Thymus (tissue), 11 donors: ENCODE results near the gene FGD5. TPM values are rescaled to one million over a fixed set of nuclear protein-coding genes. Genes with fewer than 3 reads are reported as not detected.
A peak's percentile ranks its signal among the peaks of the same experiment; 100 is the strongest.

Source experiments
- DNase-seq, 9 donors: peaks; one replicate each; pipeline ENCODE4 v3.0.0-alpha.2; 2013; ENCODE audit warnings: low spot score in 9 of 9, low read depth in 6 of 9, missing footprints in 1 of 9
- H3K27ac ChIP-seq, 2 donors: one replicate each; pipeline ENCODE4 v1.5.1; 2013; ENCODE audit warnings: control low read depth in 1 of 2, low read depth in 1 of 2, low read length in 1 of 2, mild to moderate bottlenecking in 1 of 2, moderate library complexity in 1 of 2
- H3K27me3 ChIP-seq, 2 donors: one replicate each; pipeline ENCODE4 v1.5.1; 2013; ENCODE audit warnings: low read length in 1 of 2; ENCODE audit not compliant: control insufficient read depth in 2 of 2, insufficient read depth in 1 of 2
- H3K36me3 ChIP-seq, 2 donors: one replicate each; pipeline ENCODE4 v1.5.1; 2013; ENCODE audit warnings: low read length in 1 of 2, mild to moderate bottlenecking in 1 of 2, moderate library complexity in 1 of 2; ENCODE audit not compliant: control insufficient read depth in 2 of 2, insufficient read depth in 2 of 2
- H3K4me1 ChIP-seq, 2 donors: one replicate each; pipeline ENCODE4 v1.5.1; 2013; ENCODE audit warnings: low read length in 2 of 2; ENCODE audit not compliant: control insufficient read depth in 2 of 2, insufficient read depth in 2 of 2
- H3K4me3 ChIP-seq, 2 donors: one replicate each; pipeline ENCODE4 v1.5.1; 2013; ENCODE audit warnings: low read length in 2 of 2, control low read depth in 1 of 2, mild to moderate bottlenecking in 1 of 2
- H3K9me3 ChIP-seq, 2 donors: one replicate each; pipeline ENCODE4 v1.5.1; 2013; ENCODE audit warnings: low read length in 1 of 2, mild to moderate bottlenecking in 1 of 2; ENCODE audit not compliant: control insufficient read depth in 2 of 2, insufficient read depth in 1 of 2
- WGBS: extraction: QIAGEN DNeasy Blood & Tissue Kit; methylation state at CpG from one replicate; pipeline ENCODE4 v1.1.7; 2013; 5-methylcytosine and 5-hydroxymethylcytosine counted together
- polyA plus RNA-seq: library from polyadenylated mRNA; stranded (reverse); fragments of 200-250 nt; gene quantifications from one replicate; pipeline ENCODE4 v1.2.3, GENCODE V29; 2013
- total RNA-seq: library from RNA; stranded (reverse); fragments of 120-200 nt; gene quantifications from one replicate; pipeline ENCODE4 v1.2.4, GENCODE V29; 2013
- donor health status: healthy.

Gene FGD5
- total and polyA plus RNA-seq, 2 donors = 2.0 to 2.9 TPM

GRCh38 chr3:14886101-14886500 is 67.3 kb downstream of the FGD5 start:
- Histone ChIP-seq H3K4me3 (no peak overlapping the region), H3K27me3 (no peaks in the 10 kb centered on the region), H3K27ac (no peak overlapping the region), H3K36me3 (no peaks in the 10 kb centered on the region), H3K4me1 (peaks cover 42 to 58% of the 10 kb centered on the region in 2 donors), H3K9me3 (no peaks in the 10 kb centered on the region)
- DNase-seq = peak in 1 of 9 donors; percentile 66
- 82% methylated on average over 3 of the region's 3 CpGs for WGBS

- Histone ChIP-seq H3K36me3 (no peaks in the 10 kb centered on the region), H3K9me3 (no peaks in the 10 kb centered on the region), H3K27me3 (no peaks in the 10 kb centered on the region), H3K4me3 (no peak overlapping the region), H3K27ac (no peak overlapping the region), H3K4me1 (peaks cover 23 to 34% of the 10 kb centered on the region in 2 donors)
- DNase-seq = no peak
- 92% methylated on average over 7 of the region's 7 CpGs for WGBS
Observed at GRCh38 chr3:14889205-14889604, 70.4 kb downstream of the FGD5 start.

GRCh38 chr3:14889943-14890342 is 71.2 kb downstream of the FGD5 start:
- H3K4me3 ChIP-seq = no peak overlapping the region
- H3K36me3 ChIP-seq = no peaks in the 10 kb centered on the region
- 95% methylated on average over 8 of the region's 8 CpGs for WGBS
- peaks cover 15 to 27% of the 10 kb centered on the region in 2 donors for H3K4me1 ChIP-seq
- no peak for DNase-seq
- H3K27me3 ChIP-seq = no peaks in the 10 kb centered on the region
- no peak overlapping the region for H3K27ac ChIP-seq
- no peaks in the 10 kb centered on the region for H3K9me3 ChIP-seq

GRCh38 chr3:14890476-14890875 is 71.7 kb downstream of the FGD5 start:
- Histone ChIP-seq H3K4me3 (no peak overlapping the region), H3K4me1 (peaks cover 10 to 21% of the 10 kb centered on the region in 2 donors), H3K9me3 (no peaks in the 10 kb centered on the region), H3K36me3 (no peaks in the 10 kb centered on the region), H3K27me3 (no peaks in the 10 kb centered on the region), H3K27ac (no peak overlapping the region)
- DNase-seq = no peak
- WGBS = 86% methylated on average over 5 of the region's 5 CpGs

- 82% methylated on average over 12 of the region's 12 CpGs for WGBS
Observed at GRCh38 chr3:14891135-14892132, 72.7 kb downstream of the FGD5 start.

GRCh38 chr3:14892226-14892625 is 73.5 kb downstream of the FGD5 start:
- Histone ChIP-seq H3K27ac (no peak overlapping the region), H3K27me3 (no peaks in the 10 kb centered on the region), H3K4me3 (no peak overlapping the region), H3K9me3 (no peaks in the 10 kb centered on the region), H3K4me1 (peaks cover 0 to 7% of the 10 kb centered on the region in 2 donors), H3K36me3 (no peaks in the 10 kb centered on the region)
- 96% methylated on average over 11 of the region's 11 CpGs for WGBS
- no peak for DNase-seq

More at GRCh38 chr3:14891135-14892132, 72.7 kb downstream of the FGD5 start:
- Histone ChIP-seq H3K9me3 (no peaks in the 10 kb centered on the region), H3K27ac (no peak overlapping the region), H3K4me1 (peaks cover 1 to 12% of the 10 kb centered on the region in 2 donors), H3K27me3 (no peaks in the 10 kb centered on the region), H3K4me3 (no peak overlapping the region), H3K36me3 (no peaks in the 10 kb centered on the region)
- no peak for DNase-seq

- Histone ChIP-seq H3K4me3 (no peak overlapping the region), H3K4me1 (peaks cover 0 to 10% of the 10 kb centered on the region in 2 donors), H3K27ac (no peak overlapping the region), H3K9me3 (no peaks in the 10 kb centered on the region), H3K36me3 (no peaks in the 10 kb centered on the region), H3K27me3 (no peaks in the 10 kb centered on the region)
- WGBS = over 99% methylated on average over 2 of the region's 2 CpGs
- no peak for DNase-seq
Observed at GRCh38 chr3:14894085-14894484, 75.3 kb downstream of the FGD5 start.

GRCh38 chr3:14897266-14897665 is 78.5 kb downstream of the FGD5 start:
- Histone ChIP-seq H3K36me3 (no peaks in the 10 kb centered on the region), H3K27ac (no peak overlapping the region), H3K4me1 (peaks cover 0 to 3% of the 10 kb centered on the region in 2 donors), H3K27me3 (no peaks in the 10 kb centered on the region), H3K9me3 (no peaks in the 10 kb centered on the region), H3K4me3 (no peak overlapping the region)
- DNase-seq = no peak
- 94% methylated on average over 4 of the region's 4 CpGs for WGBS

GRCh38 chr3:14898929-14899328 is 80.2 kb downstream of the FGD5 start:
- Histone ChIP-seq H3K27ac (no peak overlapping the region), H3K4me3 (no peak overlapping the region), H3K36me3 (no peaks in the 10 kb centered on the region), H3K4me1 (peaks cover 0 to 3% of the 10 kb centered on the region in 2 donors), H3K9me3 (no peaks in the 10 kb centered on the region), H3K27me3 (no peaks in the 10 kb centered on the region)
- 53% methylated on average over 7 of the region's 7 CpGs for WGBS
- no peak for DNase-seq
